ENCODE measurements around the gene POU2F1.
A peak's percentile ranks its signal among the peaks of the same experiment; 100 is the strongest.

POU2F1 gene

DNA sequence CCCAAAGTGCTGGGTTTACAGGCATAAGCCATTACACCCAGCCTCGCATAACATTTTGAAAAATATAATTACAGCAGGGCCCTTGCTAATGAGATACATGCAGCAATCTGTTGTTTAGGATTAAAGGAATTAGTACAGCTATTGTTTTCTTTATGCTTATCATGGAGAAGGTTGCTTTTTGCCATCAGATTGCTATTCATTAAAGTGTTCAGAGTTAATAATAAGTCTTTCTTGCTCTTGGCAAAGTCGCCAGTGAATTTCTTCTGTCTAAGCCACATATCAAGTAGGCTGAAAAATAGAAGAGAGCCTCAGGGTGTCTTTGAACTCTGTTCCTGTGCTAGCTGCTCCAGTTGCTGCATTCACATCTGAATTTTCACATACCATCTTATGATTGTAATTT lies 144.1 kb downstream of the POU2F1 start:
- no peak overlapping the region for H3K4me3 Mint-ChIP-seq
- H3K27me3 Mint-ChIP-seq: no peaks in the 10 kb centered on the region
- ATAC-seq (replicated peaks): no peak
- H3K36me3 Mint-ChIP-seq (ENCODE audit: insufficient read depth): peaks cover 3% of the 10 kb centered on the region
- H3K27ac Mint-ChIP-seq: no peak overlapping the region
- no peak for DNase-seq
- peaks cover 5 to 20% of the 10 kb centered on the region in 2 donors for H3K4me1 Mint-ChIP-seq (ENCODE audit: low read depth in 2 of 2)
- H3K9me3 Mint-ChIP-seq: no peaks in the 10 kb centered on the region

DNA sequence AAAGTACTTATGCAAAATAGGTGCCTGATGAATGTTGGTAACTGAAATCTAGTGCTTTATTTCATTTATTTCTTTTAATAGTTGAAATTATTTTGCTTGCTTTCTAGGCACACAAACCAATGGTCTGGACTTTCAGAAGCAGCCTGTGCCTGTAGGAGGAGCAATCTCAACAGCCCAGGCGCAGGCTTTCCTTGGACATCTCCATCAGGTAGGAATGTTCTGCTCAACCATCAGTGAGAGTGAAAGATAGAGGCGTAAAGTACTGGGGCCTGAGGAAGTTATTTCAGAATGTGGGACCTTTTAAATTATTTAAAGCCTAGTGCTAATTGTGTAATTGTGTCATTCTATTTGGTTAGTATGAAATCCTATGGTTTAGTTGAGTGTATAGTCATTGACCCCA lies 144.7 kb downstream of the POU2F1 start:
- ATAC-seq (replicated peaks) (no peak), DNase-seq (no peak)
- Mint-ChIP-seq H3K36me3 (ENCODE audit: insufficient read depth) (peaks cover 3% of the 10 kb centered on the region), H3K27ac (no peak overlapping the region), H3K9me3 (no peaks in the 10 kb centered on the region), H3K4me1 (ENCODE audit: low read depth in 2 of 2) (peaks cover 5 to 15% of the 10 kb centered on the region in 2 donors), H3K27me3 (no peaks in the 10 kb centered on the region), H3K4me3 (no peak overlapping the region)

DNA sequence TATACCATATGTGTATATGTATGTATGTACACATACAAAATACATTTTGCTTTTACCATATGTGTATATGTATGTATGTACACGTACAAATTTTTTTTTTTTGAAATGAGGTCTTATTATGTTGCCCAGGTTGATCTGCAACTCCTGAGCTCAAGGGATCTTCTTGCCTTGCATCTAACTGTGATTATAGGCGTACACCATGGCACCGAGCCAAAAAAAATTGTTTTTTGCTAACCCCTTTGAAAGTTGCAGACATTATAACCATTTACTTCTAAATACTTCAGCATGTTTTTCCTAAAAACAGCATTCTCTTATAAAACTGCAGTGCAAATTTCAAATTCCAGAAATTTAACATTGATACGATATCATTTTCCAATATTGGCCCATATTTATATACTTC lies 147.0 kb downstream of the POU2F1 start:
- H3K27me3 Mint-ChIP-seq: no peaks in the 10 kb centered on the region
- DNase-seq (no peak), ATAC-seq (replicated peaks) (no peak)
- H3K4me1 Mint-ChIP-seq (ENCODE audit: low read depth in 2 of 2): no peaks in the 10 kb centered on the region
- H3K36me3 Mint-ChIP-seq (ENCODE audit: insufficient read depth): peaks cover 3% of the 10 kb centered on the region
- no peaks in the 10 kb centered on the region for H3K9me3 Mint-ChIP-seq
- no peak overlapping the region for H3K4me3 Mint-ChIP-seq
- H3K27ac Mint-ChIP-seq: no peak overlapping the region

DNA sequence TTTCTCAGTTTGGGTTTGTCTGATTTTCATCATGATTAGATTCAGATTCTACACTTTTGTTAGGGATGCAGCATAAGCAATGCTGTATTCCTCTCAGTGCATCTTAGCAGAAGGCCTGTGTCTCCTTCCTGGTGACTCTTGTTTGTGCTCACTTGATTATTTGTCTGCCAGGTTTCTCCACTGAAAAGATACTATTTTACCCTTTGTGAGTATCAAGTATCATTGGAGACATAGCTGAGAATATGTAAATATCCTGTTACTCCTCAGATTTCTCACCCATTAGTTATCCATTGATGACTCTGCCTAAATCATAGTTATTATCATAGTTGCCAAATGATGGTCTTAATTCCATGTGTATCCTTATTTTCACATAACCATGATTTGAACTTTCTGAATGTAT lies 148.5 kb downstream of the POU2F1 start:
- DNase-seq (no peak), ATAC-seq (replicated peaks) (no peak)
- Mint-ChIP-seq H3K36me3 (ENCODE audit: insufficient read depth) (no peaks in the 10 kb centered on the region), H3K4me3 (no peak overlapping the region), H3K9me3 (no peaks in the 10 kb centered on the region), H3K4me1 (ENCODE audit: low read depth in 2 of 2) (peaks cover 0 to 10% of the 10 kb centered on the region in 2 donors), H3K27me3 (no peaks in the 10 kb centered on the region), H3K27ac (no peak overlapping the region)

DNA sequence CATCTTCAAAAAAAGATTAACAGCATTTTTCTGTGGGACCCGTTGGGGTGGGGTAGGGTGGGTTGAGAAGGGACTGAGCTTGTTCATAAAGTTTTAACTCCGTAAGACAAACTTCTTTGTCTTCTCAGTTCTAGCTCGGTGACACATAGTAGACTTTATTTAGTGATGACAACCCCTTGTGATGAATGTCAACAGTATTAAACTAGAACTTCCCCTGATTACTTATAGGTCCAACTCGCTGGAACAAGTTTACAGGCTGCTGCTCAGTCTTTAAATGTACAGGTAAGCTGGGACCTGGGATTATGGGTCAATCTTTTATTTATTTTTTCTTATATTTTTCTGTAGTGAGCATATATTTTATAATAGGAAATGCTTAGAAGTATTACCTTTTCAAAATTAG lies 149.2 kb downstream of the POU2F1 start:
- no peaks in the 10 kb centered on the region for H3K36me3 Mint-ChIP-seq (ENCODE audit: insufficient read depth)
- no peak overlapping the region for H3K4me3 Mint-ChIP-seq
- peaks cover 0 to 13% of the 10 kb centered on the region in 2 donors for H3K4me1 Mint-ChIP-seq (ENCODE audit: low read depth in 2 of 2)
- DNase-seq (no peak), ATAC-seq (replicated peaks) (no peak)
- no peaks in the 10 kb centered on the region for H3K27me3 Mint-ChIP-seq
- H3K9me3 Mint-ChIP-seq: no peaks in the 10 kb centered on the region
- no peak overlapping the region for H3K27ac Mint-ChIP-seq

DNA sequence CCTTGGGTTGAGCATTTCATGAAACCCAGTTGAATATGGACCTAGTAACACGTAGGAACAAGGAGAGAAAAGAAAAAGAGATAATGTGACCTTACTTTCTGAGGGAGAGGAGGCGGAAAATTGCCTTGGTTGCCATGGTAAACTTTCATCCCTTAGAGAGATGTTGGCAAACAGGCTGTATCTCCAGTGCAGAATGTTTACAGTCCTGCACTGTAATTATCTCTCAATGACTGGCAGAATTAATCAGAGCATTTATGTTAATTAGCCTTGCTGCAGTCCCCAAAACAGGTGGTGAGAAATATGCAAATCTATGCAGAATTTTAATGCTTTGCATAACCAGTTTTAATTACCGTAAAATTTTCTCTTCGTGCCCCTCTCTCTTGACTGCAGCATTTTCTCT lies 150.3 kb downstream of the POU2F1 start:
- Mint-ChIP-seq H3K36me3 (ENCODE audit: insufficient read depth) (no peaks in the 10 kb centered on the region), H3K9me3 (no peaks in the 10 kb centered on the region), H3K4me1 (ENCODE audit: low read depth in 2 of 2) (peaks cover 0 to 13% of the 10 kb centered on the region in 2 donors), H3K27ac (no peak overlapping the region), H3K27me3 (no peaks in the 10 kb centered on the region), H3K4me3 (no peak overlapping the region)
- DNase-seq (no peak), ATAC-seq (replicated peaks) (no peak)

DNA sequence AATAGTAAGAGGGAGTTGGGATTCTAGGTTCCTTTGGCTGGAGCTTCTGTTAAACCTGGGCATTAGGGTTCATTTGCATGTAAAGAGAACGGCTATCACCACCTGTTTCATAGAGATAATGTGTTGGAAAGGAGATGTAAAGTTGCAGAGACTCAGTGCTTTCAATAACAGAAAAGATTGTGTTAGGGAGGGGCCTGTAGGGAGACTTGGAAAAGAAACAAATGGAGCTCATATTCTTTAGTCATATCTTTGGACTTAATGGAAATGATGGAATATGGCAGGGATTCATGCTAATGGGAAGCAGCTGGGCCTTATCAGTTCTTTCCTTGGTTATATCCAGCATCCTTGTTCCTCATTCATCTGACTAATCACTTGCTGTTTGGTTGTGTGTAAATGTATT lies 152.7 kb downstream of the POU2F1 start:
- no peak overlapping the region for H3K4me3 Mint-ChIP-seq
- DNase-seq (no peak), ATAC-seq (replicated peaks) (no peak)
- H3K4me1 Mint-ChIP-seq (ENCODE audit: low read depth in 2 of 2): peaks cover 0 to 13% of the 10 kb centered on the region in 2 donors
- H3K27me3 Mint-ChIP-seq: no peaks in the 10 kb centered on the region
- H3K36me3 Mint-ChIP-seq (ENCODE audit: insufficient read depth): peaks cover 4% of the 10 kb centered on the region
- H3K9me3 Mint-ChIP-seq: no peaks in the 10 kb centered on the region
- peak overlapping the region in 1 of 2 donors; percentile 55 for H3K27ac Mint-ChIP-seq

DNA sequence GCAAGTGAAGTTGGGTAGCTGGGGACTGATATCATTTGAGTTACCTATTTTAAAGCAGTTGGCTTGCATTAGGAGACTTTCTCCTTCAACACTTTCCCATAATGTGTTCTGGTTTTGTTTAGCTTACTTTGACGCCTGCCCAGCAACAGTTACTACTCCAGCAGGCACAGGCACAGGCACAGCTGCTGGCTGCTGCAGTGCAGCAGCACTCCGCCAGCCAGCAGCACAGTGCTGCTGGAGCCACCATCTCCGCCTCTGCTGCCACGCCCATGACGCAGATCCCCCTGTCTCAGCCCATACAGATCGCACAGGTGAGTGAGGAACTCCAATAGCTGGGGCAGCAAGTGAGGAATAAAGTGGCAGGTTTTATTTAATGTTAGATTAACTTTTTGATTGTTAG lies 153.3 kb downstream of the POU2F1 start:
- Mint-ChIP-seq H3K27ac (peak overlapping the region in 1 of 2 donors; percentile 71), H3K4me1 (ENCODE audit: low read depth in 2 of 2) (peaks cover 0 to 13% of the 10 kb centered on the region in 2 donors), H3K4me3 (no peak overlapping the region), H3K9me3 (no peaks in the 10 kb centered on the region), H3K36me3 (ENCODE audit: insufficient read depth) (peaks cover 4% of the 10 kb centered on the region), H3K27me3 (no peaks in the 10 kb centered on the region)
- DNase-seq: peak in 1 of 3 experiments; percentile 5
- ATAC-seq (replicated peaks): peak; percentile 43

DNA sequence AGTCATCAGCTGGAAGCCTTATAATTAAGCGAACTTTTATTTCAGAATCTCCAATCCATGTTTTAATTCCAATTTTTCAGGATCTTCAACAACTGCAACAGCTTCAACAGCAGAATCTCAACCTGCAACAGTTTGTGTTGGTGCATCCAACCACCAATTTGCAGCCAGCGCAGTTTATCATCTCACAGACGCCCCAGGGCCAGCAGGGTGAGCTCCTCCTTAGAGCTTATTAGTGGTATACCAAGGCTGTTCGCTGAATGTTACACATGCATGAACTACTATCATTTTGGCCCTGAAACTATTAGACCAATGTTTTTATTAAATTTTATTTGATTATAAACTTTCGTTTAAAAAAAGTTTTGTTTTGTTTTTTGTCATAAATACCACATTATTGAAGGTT lies 155.3 kb downstream of the POU2F1 start:
- H3K36me3 Mint-ChIP-seq (ENCODE audit: insufficient read depth): peaks cover 8% of the 10 kb centered on the region

DNA sequence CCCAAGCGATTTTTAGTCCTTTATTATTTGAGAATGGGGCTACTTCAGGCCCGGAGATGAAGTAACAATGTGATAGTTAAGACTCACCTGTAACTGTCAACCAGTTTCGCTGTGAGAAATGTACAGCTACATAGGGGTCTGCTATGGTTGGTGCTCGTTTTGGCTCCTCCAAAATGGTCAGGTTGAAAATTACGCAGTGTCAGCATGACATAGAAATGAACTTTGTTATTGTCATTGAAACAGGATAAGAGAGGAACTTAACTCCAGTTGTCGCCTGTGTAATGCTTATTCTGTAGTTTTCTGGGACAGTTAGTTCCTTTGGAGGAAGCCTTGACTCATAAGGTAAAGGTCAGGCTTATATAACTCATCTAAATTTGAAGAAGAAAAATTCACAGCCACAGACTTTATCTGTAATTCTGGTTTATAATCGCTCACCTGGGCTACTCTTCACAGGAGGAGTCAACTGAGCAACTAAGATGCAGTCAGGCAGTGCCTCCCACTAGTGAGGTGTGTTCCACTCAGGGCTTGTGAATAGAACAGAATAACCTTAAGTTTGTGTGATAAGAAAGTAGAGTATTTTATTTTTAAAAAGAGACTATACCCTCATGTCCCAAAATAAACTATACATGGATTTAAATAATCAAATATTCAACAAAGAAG lies 166.7 kb downstream of the POU2F1 start:
- DNase-seq: no peak

More for the DNA sequence above, 155.3 kb downstream of the POU2F1 start:
- DNase-seq: no peak
- Mint-ChIP-seq H3K27ac (no peak overlapping the region), H3K27me3 (no peaks in the 10 kb centered on the region), H3K4me1 (ENCODE audit: low read depth in 2 of 2) (peaks cover 0 to 13% of the 10 kb centered on the region in 2 donors), H3K9me3 (no peaks in the 10 kb centered on the region), H3K4me3 (no peak overlapping the region)
- ATAC-seq (replicated peaks): no peak

DNA sequence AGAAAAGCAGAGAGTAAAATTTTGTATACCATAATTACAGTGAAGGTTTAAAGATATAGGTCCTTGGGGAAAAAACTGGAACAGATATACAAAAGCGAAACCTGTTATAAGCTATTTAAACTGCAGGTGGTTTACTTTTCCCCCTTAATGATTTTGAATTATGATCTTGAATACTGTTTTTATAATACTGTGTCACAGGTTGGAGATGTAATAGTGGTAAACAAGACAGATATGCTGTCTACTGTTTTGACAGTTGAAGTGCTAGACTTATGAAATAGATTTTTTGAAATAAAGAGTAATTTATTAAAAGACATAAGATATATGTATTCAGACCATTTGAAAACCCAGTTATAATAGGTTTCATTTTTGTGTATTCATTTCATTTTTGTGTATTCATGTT lies 168.3 kb downstream of the POU2F1 start:
- ATAC-seq (replicated peaks) (no peak), DNase-seq (no peak)
- H3K27me3 Mint-ChIP-seq: no peaks in the 10 kb centered on the region
- H3K9me3 Mint-ChIP-seq: no peaks in the 10 kb centered on the region
- no peaks in the 10 kb centered on the region for H3K4me1 Mint-ChIP-seq (ENCODE audit: low read depth in 2 of 2)
- H3K27ac Mint-ChIP-seq: no peak overlapping the region
- H3K36me3 Mint-ChIP-seq (ENCODE audit: insufficient read depth): peaks cover 14% of the 10 kb centered on the region
- H3K4me3 Mint-ChIP-seq: no peak overlapping the region

More for the DNA sequence above, 166.7 kb downstream of the POU2F1 start:
- H3K9me3 Mint-ChIP-seq: no peaks in the 10 kb centered on the region
- H3K4me3 Mint-ChIP-seq: no peak overlapping the region
- no peak for ATAC-seq (replicated peaks)
- H3K27ac Mint-ChIP-seq: no peak overlapping the region
- H3K27me3 Mint-ChIP-seq: no peaks in the 10 kb centered on the region
- no peaks in the 10 kb centered on the region for H3K4me1 Mint-ChIP-seq (ENCODE audit: low read depth in 2 of 2)
- peaks cover 14% of the 10 kb centered on the region for H3K36me3 Mint-ChIP-seq (ENCODE audit: insufficient read depth)

DNA sequence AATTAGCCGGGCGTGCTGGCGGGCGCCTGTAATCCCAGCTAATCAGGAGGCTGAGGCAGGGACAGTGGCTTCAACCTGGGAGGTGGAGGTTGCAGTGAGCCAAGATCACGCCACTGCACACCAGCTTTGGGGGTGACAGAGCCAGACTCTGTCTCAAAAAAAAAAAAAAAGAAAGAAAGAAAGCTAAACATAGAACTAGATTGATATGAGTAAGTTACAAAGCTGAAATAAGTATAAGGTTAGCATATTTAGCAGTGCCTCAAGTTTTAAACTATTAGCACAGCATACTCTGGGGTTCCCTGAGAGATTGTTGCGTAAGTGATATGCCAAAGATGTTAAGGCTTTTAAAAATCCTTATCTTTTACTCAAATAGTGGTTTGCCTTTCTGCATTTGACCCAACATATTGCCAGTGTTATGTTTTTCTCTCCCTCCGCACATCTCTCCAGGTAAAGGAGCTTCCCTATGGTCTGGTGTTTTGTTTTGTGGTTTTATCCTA lies 171.6 kb downstream of the POU2F1 start:
- Mint-ChIP-seq H3K27ac (no peak overlapping the region), H3K4me1 (ENCODE audit: low read depth in 2 of 2) (no peaks in the 10 kb centered on the region), H3K27me3 (no peaks in the 10 kb centered on the region), H3K36me3 (ENCODE audit: insufficient read depth) (peaks cover 8% of the 10 kb centered on the region), H3K4me3 (no peak overlapping the region), H3K9me3 (no peaks in the 10 kb centered on the region)
- DNase-seq (no peak), ATAC-seq (replicated peaks) (no peak)

DNA sequence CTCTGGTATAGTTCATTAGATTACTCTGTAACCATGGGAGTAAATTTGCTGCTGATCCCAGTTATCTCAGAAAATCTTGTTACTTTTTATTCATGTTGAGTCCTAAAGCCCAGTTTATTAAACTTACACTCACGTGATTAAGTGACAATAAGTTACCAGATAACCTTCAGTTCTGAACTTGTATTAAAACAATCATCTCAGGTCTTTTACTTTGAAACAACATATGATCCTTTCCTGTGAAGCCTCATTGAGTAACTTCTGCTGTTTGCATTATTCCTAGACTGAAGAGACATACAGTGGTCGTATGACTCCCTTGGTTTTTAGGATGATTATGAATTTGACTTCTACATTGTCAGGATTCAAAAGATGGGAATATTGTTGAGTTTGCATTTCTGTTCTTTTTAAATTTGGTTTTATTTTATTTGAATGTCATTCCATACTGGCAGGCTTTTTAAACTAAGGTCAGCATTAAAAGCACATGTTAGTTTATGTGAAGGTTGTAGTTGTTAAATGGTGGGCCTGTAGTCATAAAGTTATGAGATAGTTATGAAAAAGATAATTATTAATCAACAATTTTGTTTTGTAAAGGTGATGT lies 179.8 kb downstream of the POU2F1 start:
- no peak overlapping the region for H3K27ac Mint-ChIP-seq
- no peaks in the 10 kb centered on the region for H3K27me3 Mint-ChIP-seq
- no peaks in the 10 kb centered on the region for H3K9me3 Mint-ChIP-seq
- no peak for ATAC-seq (replicated peaks)
- peaks cover 27% of the 10 kb centered on the region for H3K36me3 Mint-ChIP-seq (ENCODE audit: insufficient read depth)
- no peak for DNase-seq
- peaks cover 0 to 2% of the 10 kb centered on the region in 2 donors for H3K4me1 Mint-ChIP-seq (ENCODE audit: low read depth in 2 of 2)
- H3K4me3 Mint-ChIP-seq: no peak overlapping the region

DNA sequence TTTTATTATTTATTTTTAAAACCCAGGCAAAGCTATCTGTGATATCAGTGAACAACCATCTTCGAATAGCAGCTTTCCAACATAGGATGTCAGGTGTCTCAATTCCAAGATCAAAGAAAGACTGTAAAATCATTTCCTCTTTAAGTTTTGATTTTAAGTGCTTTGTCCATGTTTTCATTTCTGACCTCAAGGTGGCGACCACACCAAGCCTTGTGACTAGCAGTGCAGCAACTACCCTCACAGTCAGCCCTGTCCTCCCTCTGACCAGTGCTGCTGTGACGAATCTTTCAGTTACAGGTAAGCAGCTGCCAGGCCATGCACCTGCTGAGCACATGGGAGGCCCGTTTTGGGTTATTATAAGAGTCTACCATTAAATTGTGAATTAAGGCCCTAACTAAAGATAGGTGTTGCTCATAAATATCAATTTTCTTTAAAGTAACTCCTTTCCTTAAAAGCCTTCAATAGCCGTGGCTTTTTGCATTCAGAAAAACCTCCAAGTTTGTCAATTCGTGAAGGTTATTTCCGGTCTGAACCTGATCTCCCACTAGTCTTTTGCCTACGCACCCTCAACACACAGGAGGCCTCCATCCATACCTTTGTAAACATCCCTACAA lies 180.7 kb downstream of the POU2F1 start:
- Mint-ChIP-seq H3K27me3 (no peaks in the 10 kb centered on the region), H3K4me3 (no peak overlapping the region), H3K36me3 (ENCODE audit: insufficient read depth) (peaks cover 32% of the 10 kb centered on the region), H3K9me3 (no peaks in the 10 kb centered on the region), H3K4me1 (ENCODE audit: low read depth in 2 of 2) (peaks cover 0 to 2% of the 10 kb centered on the region in 2 donors), H3K27ac (no peak overlapping the region)
- DNase-seq: peak; percentile 37 to 44 (median 38)
- peak; percentile 82 for ATAC-seq (replicated peaks)

Measured in effector memory CD8-positive, alpha-beta T cell (primary cell).